PC-3 (cell line): Measurements from ENCODE around the gene CDK14.

ENCODE experiments used
- EZH2 ChIP-seq: fragments of 300-600 bp; sonication (generic); IDR thresholded peaks from one replicate; pipeline ENCODE4 v1.6.1; 2017; ENCODE audit warnings: antibody characterized with exemption, mild to moderate bottlenecking, low read length; ENCODE audit not compliant: unreplicated experiment
- TF ChIP-seq, protein P1 (sequence below): fragments of 300-600 bp; sonication (generic); conservative IDR thresholded peaks from 2 replicates; pipeline ENCODE4 v1.5.1; 2017; ENCODE audit warnings: antibody characterized with exemption, low read depth, mild to moderate bottlenecking, low read length

GRCh38 chr7:90896458-90896857 is 300.3 kb downstream of the CDK14 start:
- TF ChIP-seq, protein P1, sequence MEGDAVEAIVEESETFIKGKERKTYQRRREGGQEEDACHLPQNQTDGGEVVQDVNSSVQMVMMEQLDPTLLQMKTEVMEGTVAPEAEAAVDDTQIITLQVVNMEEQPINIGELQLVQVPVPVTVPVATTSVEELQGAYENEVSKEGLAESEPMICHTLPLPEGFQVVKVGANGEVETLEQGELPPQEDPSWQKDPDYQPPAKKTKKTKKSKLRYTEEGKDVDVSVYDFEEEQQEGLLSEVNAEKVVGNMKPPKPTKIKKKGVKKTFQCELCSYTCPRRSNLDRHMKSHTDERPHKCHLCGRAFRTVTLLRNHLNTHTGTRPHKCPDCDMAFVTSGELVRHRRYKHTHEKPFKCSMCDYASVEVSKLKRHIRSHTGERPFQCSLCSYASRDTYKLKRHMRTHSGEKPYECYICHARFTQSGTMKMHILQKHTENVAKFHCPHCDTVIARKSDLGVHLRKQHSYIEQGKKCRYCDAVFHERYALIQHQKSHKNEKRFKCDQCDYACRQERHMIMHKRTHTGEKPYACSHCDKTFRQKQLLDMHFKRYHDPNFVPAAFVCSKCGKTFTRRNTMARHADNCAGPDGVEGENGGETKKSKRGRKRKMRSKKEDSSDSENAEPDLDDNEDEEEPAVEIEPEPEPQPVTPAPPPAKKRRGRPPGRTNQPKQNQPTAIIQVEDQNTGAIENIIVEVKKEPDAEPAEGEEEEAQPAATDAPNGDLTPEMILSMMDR, result no peak
- no peak for TF ChIP-seq EZH2
